Left colon (tissue), 2 donors: ENCODE measurements around the gene OR2S2. TPM values are rescaled to one million over a fixed set of nuclear protein-coding genes. Genes with fewer than 3 reads are reported as not detected.

ENCODE experiments used
- ATAC-seq: fragments of 200-7000 bp; cut with Tn5 transposase; one replicate; pipeline ENCODE4 v1.9.1; 2020; ENCODE audit warnings: mild to moderate bottlenecking, moderate library complexity
- DNase-seq, 2 donors: peaks; one replicate each; pipeline ENCODE4 v3.0.0-alpha.2; 2020
- intact Hi-C, 2 donors: fragments of 100-400 bp; cut with DNase I in 1 of 2; cut with micrococcal nuclease in 1 of 2; formaldehyde crosslinking; loops; one replicate each; pipeline versions ENCODE4 v1.11.2 to v1.14.0; 2022; cut with DNase I, micrococcal nuclease
- total RNA-seq, 2 donors: library from RNA; stranded (reverse); fragmentation: NEBNext Ultra II Directional; extraction: Animal tissue kit (Norgen Biotek cat#: 25700); gene quantifications; one replicate each; pipeline ENCODE4 v1.2.1, GENCODE V29; 2021
- donor health status: DM: no; HTN: no; CAD: no.
- donor health status: DM: yes; HTN: yes; CAD: no.

The OR2S2 gene
- total RNA-seq, 2 donors from 2014 or later: not detected

- intact Hi-C loops: no loop called here
- no peak for DNase-seq
- ATAC-seq: peak; percentile 89
Measured at GRCh38 chr9:35967042-35967441, 9.1 kb upstream of the OR2S2 start.

DNA sequence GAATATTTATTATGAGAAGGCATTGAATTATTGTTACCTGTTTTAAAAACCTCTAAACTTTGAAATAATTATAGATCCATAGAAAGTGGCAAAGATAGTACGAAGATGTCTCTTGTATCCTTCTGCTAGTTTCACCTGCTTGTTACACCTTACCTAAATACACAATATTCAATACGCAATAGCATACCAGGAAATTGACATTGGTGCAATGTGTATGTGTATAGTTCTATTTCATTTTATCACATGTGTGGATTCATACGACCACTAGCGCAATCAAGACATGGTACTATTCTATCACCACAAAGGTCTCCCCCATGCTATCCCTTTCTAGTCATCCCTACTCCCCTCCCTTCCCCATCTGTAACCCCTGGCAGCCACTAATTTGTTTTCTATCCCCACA, 8.5 kb upstream of the OR2S2 start:
- intact Hi-C loops: no loop called here
- no peak for DNase-seq
- peak; percentile 65 for ATAC-seq

- intact Hi-C loops: no loop called here
- ATAC-seq (peak; percentile 27), DNase-seq (no peak)
Measured at GRCh38 chr9:35965011-35965410, 7.1 kb upstream of the OR2S2 start.

GRCh38 chr9:35962126-35962906, 4.4 kb upstream of the OR2S2 start:
- ATAC-seq (no peak), DNase-seq (peak; percentile 47 to 56)
- intact Hi-C loops: no loop called here

- DNase-seq (peak; percentile 44 to 72), ATAC-seq (peak; percentile 93)
Measured at GRCh38 chr9:35960039-35960655, 2.2 kb upstream of the OR2S2 start.

GRCh38 chr9:35956651-35957050, 1.3 kb downstream of the OR2S2 start:
- intact Hi-C loops: loop anchor here in 1 of 2 donors (5.0 to 10.0 kb wide), 3 partner anchors 51 to 378 kb away; no protein-coding TSS in a partner anchor
- ATAC-seq: no peak
- no peak for DNase-seq

More at GRCh38 chr9:35960039-35960655, 2.2 kb upstream of the OR2S2 start:
- intact Hi-C loops: no loop called here

DNA sequence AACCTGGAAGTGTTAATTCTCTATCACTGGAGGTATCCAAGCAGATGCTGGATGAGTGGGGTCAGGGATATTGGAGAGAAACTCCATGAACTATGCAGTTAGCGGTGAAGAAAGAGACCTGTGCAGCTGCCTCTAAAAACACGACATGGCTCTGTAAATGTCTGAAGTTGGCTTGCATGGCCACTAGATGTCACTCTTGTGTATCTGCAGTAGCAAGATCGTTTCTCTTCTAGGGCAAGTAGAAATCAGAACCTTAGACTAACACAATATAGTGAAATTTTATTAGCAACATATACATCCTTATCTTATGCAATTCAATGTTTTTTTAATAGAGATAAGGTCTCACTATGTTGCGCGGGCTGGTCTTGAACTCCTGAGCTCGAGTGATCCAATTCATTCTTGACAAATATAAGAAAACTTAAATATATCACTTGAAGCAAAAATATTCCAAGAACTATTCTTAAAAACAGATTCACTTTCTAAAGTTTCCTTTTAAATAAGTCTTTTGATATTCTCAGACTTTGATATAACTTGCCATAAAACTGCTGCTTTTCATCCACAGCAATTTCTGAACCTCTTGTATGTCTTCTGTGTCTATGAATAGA, 2.9 kb downstream of the OR2S2 start:
- DNase-seq: peak in 1 of 2 donors; percentile 60
- intact Hi-C loops: loop anchor here in 1 of 2 donors (5.0 to 10.0 kb wide), 3 partner anchors 52 to 380 kb away; no protein-coding TSS in a partner anchor
- ATAC-seq: peak; percentile 81

GRCh38 chr9:35952526-35953191, 5.3 kb downstream of the OR2S2 start:
- intact Hi-C loops: loop anchor here in 1 of 2 donors (10.0 kb wide), 1 partner anchor 382 kb away; no protein-coding TSS in a partner anchor
- DNase-seq (no peak), ATAC-seq (no peak)

DNA sequence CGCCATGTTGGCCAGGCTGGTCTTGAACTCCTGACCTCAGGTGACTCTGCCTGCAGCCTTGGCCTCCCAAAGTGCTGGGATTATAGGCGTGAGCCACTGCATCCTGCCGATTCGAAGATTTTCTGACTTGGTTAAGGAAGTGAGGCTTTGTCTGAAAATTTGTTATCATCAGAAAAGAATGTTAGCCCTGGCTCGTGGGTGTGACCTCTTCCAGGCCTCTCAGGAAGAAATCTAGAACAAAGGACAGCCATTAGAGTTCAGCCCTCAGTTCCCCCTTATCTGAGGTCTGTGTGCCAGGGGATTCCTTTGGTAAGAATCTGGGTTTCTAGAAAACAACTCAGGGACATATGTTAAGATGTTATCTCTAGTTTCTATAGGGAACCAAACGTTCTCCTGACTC, 6.2 kb downstream of the OR2S2 start:
- no peak for DNase-seq

DNA sequence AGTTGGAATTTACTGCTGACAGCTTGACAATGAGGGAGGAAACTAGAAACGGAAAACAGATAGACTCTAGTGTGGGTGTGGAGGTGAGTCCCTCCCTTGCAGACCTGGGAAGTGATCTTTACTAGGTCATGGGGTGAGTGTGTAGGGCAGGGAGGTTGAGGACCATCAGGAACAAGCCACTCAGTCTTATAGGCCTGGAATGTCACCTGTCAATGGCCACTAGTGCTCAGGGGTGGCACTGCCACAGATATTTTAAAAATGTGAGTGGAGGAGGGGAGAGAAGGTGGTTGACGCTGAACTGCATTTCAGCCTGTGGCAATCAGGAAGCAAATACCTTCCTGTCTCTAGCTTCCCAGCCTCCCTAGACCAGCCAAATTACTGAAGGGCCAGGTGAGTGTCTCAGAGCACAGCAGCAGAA, 9.0 kb downstream of the OR2S2 start:
- intact Hi-C loops: loop anchor here in 1 of 2 donors (5.0 kb wide), 1 partner anchor 47 kb away; no protein-coding TSS in a partner anchor
- DNase-seq (peak; percentile 28 to 60), ATAC-seq (peak; percentile 82)

More for the DNA sequence above, 6.2 kb downstream of the OR2S2 start:
- ATAC-seq: no peak
- intact Hi-C loops: loop anchor here in 1 of 2 donors (10.0 kb wide), 1 partner anchor 383 kb away; no protein-coding TSS in a partner anchor

DNA sequence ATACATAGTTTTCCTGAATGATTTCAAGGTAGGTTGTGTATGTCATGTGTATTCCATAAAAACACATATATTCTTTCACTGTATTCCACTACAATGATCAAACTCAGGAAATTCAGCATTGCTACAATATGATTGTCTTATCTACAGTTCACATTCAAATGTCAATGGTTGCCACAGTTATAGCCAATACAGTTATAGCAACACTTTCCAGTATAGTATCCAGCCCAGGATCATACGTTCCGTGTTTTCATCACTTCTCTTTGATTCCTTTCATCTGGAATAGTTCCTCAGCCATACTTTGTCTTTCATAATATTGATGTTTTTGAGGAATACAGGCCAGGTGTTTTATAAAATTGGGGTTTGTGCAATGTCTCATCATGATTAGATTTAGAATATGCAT, 9.5 kb downstream of the OR2S2 start:
- peak; percentile 8 for ATAC-seq
- intact Hi-C loops: loop anchor here in 1 of 2 donors (5.0 kb wide), 1 partner anchor 46 kb away; no protein-coding TSS in a partner anchor
- DNase-seq: no peak

- ATAC-seq: peak; percentile 28
- peak; percentile 82 to 92 for DNase-seq
- intact Hi-C loops: loop anchor here in 1 of 2 donors (5.0 kb wide), 1 partner anchor 43 kb away; no protein-coding TSS in a partner anchor
Measured at GRCh38 chr9:35945341-35946018, 12.5 kb downstream of the OR2S2 start.

DNA sequence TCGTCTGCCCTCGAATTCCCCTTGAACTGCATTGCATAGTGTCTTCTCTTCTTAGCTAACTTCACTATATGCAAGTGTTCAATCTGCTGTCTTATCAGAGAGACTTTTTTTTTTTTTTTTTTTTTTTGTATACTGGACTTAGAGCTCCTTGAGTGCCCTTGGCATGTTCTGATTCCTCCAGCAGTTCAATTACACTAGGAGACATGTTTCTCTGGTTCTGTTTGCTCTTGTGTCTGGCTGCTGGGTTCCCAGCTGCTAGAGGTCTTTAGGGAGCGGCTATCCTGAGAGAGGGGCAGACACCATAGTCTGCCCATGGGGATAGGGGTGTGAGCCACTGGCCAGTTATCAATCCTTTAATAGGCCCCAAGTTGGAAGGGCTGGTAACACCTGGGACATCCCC, 13.1 kb downstream of the OR2S2 start:
- DNase-seq (no peak), ATAC-seq (peak; percentile 18)
- intact Hi-C loops: loop anchor here in 1 of 2 donors (5.0 kb wide), 1 partner anchor 43 kb away; no protein-coding TSS in a partner anchor

GRCh38 chr9:35944173-35944572, 13.8 kb downstream of the OR2S2 start:
- DNase-seq: peak in 1 of 2 donors; percentile 39
- peak; percentile 11 for ATAC-seq
- intact Hi-C loops: no loop called here

GRCh38 chr9:35942286-35942685, 15.7 kb downstream of the OR2S2 start:
- no peak for ATAC-seq
- intact Hi-C loops: no loop called here
- DNase-seq: no peak

DNA sequence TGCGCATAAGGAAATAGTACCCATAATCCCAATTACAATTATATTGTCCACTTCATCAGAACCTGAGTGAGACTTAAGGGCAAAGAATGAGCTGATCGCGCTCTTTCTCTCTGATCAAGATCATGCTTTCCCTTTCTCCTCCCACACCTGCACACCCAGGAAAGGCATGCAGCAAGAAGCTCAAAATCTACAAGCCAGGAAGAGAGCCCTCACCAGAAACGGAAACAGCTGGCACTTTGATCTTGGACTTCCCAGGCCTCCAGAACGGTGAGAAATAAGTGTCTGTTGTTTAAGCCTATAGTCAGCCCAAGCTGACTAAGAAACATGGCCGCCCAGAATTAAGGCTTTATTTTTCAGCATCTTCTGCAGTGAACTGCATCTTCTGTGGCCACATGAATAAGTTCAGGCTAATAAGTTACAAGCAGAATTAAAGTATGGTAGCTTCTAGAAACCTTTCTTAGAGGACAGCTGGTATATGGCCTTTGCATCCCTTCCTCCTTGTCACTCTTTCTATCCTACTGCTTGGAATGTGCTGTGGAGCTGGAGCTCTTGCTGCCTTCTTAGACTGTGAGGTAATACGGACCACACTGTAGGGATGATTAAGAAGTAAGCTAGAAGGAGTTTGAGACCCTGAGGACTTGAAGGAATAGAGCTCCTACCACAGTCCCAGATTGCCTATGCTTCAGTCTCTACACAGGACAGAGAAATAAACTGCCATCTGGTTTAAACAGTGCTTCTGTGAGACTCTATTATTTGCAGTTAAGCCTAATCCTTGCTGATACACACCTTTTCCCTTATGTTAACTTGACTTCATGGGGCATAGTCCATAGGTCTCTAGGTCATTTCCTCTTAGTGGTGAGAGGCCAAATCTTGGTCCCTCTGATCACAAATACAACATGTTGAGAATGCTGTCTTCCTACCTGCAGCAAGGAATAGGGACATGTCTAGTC, 17.2 kb downstream of the OR2S2 start:
- intact Hi-C loops: no loop called here
- no peak for DNase-seq
- ATAC-seq: peak; percentile 56

DNA sequence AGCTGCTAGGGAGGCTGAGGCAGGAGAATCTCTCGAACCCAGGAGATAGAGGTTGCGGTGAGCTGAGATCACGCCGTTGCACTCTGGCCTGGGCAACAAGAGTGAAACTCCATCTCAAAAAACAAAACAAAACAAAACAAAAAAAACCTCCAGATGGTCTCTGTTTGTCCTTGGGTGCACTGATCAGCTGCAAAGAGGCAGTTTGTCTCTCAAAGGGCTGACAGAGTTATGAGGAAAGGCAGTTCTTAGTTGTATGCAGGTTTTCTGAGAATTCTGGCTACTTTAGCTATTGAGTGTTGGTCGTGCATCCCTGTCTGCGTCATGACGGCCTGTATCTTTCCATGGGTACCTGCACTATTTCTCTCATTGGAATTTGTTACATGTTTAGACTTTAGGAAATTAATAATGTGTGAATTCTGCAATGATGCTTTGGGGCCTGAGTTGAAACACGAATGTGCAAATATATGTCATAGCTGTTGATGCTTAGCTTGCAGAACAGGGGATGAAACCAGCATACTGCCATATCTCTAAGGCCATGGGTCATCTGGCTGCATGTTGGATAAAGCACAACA, 18.2 kb downstream of the OR2S2 start:
- intact Hi-C loops: no loop called here
- no peak for DNase-seq
- no peak for ATAC-seq
